Adipocyte (in vitro differentiated cells): ENCODE results near the gene CFAP65.

ENCODE experiments used
- DNase-seq: peaks from one replicate; pipeline ENCODE4 v3.0.0-alpha.2; 2015; ENCODE audit warnings: low read depth
- H3K27me3 ChIP-seq: replicated peaks from 2 replicates; pipeline ENCODE4 v1.7.0; 2013; ENCODE audit warnings: mild to moderate bottlenecking, low read length, moderate library complexity; ENCODE audit not compliant: control insufficient read depth, insufficient read depth
- H3K36me3 ChIP-seq: 2 replicates; pipeline ENCODE4 v1.7.0; 2013; ENCODE audit warnings: low read length, mild to moderate bottlenecking, moderate library complexity; ENCODE audit not compliant: control insufficient read depth, insufficient read depth, severe bottlenecking
- H3K4me1 ChIP-seq: 2 replicates; pipeline ENCODE4 v1.7.0; 2013; ENCODE audit warnings: mild to moderate bottlenecking, low read length, moderate library complexity; ENCODE audit not compliant: control insufficient read depth, insufficient read depth
- H3K4me3 ChIP-seq: 2 replicates; pipeline ENCODE4 v1.7.0; 2013; ENCODE audit warnings: mild to moderate bottlenecking, low read length, moderate library complexity
- H3K9ac ChIP-seq: 2 replicates; pipeline ENCODE4 v1.7.0; 2013; ENCODE audit warnings: mild to moderate bottlenecking, low read length, moderate library complexity
- H3K9me3 ChIP-seq: 2 replicates; pipeline ENCODE4 v1.7.0; 2013; ENCODE audit warnings: mild to moderate bottlenecking, low read length, moderate library complexity; ENCODE audit not compliant: control insufficient read depth

The CFAP65 gene

GRCh38 chr2:218959761-218960308 lies 81.5 kb downstream of the CFAP65 start:
- Histone ChIP-seq H3K4me3 (peak overlapping the region; percentile 37), H3K9ac (no peak overlapping the region), H3K36me3 (no peaks in the 10 kb centered on the region), H3K9me3 (no peaks in the 10 kb centered on the region), H3K4me1 (peaks cover 4% of the 10 kb centered on the region), H3K27me3 (peaks cover 77% of the 10 kb centered on the region)
- no peak for DNase-seq

- peaks cover 77% of the 10 kb centered on the region for H3K27me3 ChIP-seq
Measured at GRCh38 chr2:218959141-218959731, 82.1 kb downstream of the CFAP65 start, which contains the start of gene CDK5R2. TSS of gene CDK5R2 (plus strand) at chr2:218959666. CDS start at chr2:218959821, 155 bp downstream.

GRCh38 chr2:218958276-218958675 lies 83.0 kb downstream of the CFAP65 start:
- H3K9ac ChIP-seq = no peak overlapping the region
- H3K36me3 ChIP-seq = no peaks in the 10 kb centered on the region
- peaks cover 4% of the 10 kb centered on the region for H3K4me1 ChIP-seq
- no peak overlapping the region for H3K4me3 ChIP-seq
- peaks cover 73% of the 10 kb centered on the region for H3K27me3 ChIP-seq
- no peak for DNase-seq
- H3K9me3 ChIP-seq = no peaks in the 10 kb centered on the region

More at GRCh38 chr2:218959141-218959731, 82.1 kb downstream of the CFAP65 start, which contains the start of gene CDK5R2:
- no peaks in the 10 kb centered on the region for H3K36me3 ChIP-seq
- peak within 1 kb of the TSS; percentile 37 for H3K4me3 ChIP-seq
- H3K9ac ChIP-seq = no peak within 1 kb of the TSS
- no peaks in the 10 kb centered on the region for H3K9me3 ChIP-seq
- H3K4me1 ChIP-seq = peaks cover 4% of the 10 kb centered on the region
- DNase-seq = peak; percentile 90

GRCh38 chr2:218957671-218958070 lies 83.6 kb downstream of the CFAP65 start:
- DNase-seq = no peak
- peaks cover 67% of the 10 kb centered on the region for H3K27me3 ChIP-seq
- H3K4me1 ChIP-seq = peaks cover 4% of the 10 kb centered on the region

GRCh38 chr2:218956039-218956438 lies 85.3 kb downstream of the CFAP65 start:
- DNase-seq = no peak
- H3K4me3 ChIP-seq = no peak overlapping the region
- H3K4me1 ChIP-seq = peaks cover 4% of the 10 kb centered on the region
- H3K9ac ChIP-seq = no peak overlapping the region
- H3K36me3 ChIP-seq = no peaks in the 10 kb centered on the region
- no peaks in the 10 kb centered on the region for H3K9me3 ChIP-seq
- H3K27me3 ChIP-seq = peaks cover 61% of the 10 kb centered on the region

More at GRCh38 chr2:218957671-218958070, 83.6 kb downstream of the CFAP65 start:
- no peaks in the 10 kb centered on the region for H3K9me3 ChIP-seq
- H3K36me3 ChIP-seq = no peaks in the 10 kb centered on the region
- no peak overlapping the region for H3K9ac ChIP-seq
- H3K4me3 ChIP-seq = no peak overlapping the region

- Histone ChIP-seq H3K36me3 (no peaks in the 10 kb centered on the region), H3K4me3 (no peak overlapping the region), H3K9me3 (no peaks in the 10 kb centered on the region), H3K4me1 (peaks cover 4% of the 10 kb centered on the region), H3K27me3 (peaks cover 63% of the 10 kb centered on the region), H3K9ac (no peak overlapping the region)
- DNase-seq = no peak
Measured at GRCh38 chr2:218954541-218955300, 86.6 kb downstream of the CFAP65 start.

- Histone ChIP-seq H3K4me3 (no peak overlapping the region), H3K4me1 (no peaks in the 10 kb centered on the region), H3K9me3 (no peaks in the 10 kb centered on the region), H3K27me3 (peaks cover 65% of the 10 kb centered on the region), H3K36me3 (no peaks in the 10 kb centered on the region), H3K9ac (no peak overlapping the region)
- DNase-seq = no peak
Measured at GRCh38 chr2:218953366-218953954, 87.9 kb downstream of the CFAP65 start.
